ENCODE measurements around the gene PHKG2.

The PHKG2 gene

DNA sequence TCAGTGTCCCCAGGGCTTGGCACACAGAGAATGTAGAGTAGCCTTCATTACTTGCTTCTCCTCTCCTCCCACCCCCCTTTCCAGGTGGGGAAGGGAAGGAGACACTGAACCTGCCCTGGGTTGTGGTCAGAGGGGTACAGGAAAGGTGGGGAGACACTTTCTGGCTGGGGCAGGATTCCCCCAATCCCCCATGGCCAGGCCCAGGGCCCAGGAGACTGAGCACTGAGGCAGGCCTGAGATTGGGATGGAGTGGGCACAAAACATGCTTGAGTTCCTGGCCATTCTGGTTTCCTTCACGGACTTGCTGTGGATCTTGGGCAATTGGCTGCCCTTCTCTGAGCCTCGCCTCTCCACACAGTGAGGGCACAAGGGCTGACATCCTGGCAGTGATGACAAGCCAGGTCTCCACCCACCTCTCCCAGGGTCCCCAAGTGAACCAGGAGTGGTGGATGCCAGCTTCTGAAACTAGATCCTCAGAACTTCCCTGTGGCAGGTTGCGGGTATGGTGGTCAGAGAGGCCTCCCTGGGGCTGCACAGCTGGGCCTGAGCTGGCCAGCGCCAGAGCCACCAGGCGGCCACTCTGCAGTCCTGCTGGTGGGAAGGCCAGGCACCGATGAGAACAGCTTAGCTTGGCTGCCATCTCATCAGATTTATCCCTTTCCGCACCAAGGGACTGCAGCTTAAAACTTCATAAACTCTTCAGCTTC lies 29.5 kb downstream of the PHKG2 start:
- no peak for DNase-seq

DNA sequence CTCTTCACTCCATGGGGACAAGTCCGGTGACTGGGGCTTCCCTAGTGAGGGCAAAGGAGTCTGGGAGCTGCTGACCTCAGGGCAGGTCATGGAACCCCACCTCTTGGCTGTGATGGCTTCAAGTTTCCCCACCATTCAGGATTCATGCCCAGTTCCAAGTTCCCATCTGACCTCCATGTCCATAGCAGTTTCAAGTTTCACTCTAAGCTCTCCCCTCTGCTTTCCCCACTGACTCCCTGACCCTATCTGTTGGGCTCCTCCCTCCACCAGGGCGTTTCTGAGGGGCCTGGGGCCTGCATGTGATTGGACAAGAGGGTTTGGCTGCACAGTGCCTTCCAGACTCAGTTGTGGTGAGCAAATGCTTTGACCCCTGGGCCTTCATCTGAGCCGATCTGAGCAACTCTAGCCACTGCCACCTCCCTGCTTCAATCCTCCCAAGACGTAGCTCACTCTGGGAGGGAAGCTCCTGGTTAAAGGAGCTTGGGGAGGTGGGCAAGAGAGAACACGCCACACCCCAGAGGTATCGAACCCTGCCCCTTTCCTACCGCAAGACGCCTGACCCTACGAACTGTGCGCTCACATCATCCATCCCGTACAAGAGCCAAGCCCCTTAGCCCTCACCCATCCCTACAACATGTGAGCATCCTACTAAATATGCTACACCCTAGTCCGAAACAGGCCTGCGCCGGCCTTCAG lies 30.5 kb downstream of the PHKG2 start:
- DNase-seq: no peak

DNA sequence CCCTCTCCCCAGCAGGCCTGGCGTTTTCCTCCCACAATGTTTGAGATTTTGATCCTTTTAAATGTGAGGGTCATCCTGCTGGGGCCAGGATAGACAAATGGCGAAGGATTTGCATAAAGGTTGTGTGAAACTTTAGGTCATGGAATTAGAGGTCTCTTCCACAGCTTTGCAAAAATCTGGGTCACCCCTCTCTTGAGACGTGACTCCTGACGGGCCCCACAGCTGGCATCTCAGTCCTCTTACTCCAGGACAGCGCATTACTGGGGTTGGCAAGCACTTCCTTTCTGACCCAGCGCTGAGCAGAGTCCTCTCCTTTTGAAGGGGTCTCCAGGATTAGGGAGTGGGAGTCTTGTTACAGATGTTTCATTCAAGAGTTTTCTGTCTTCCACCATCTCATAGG lies 31.4 kb downstream of the PHKG2 start:
- DNase-seq: no peak

DNA sequence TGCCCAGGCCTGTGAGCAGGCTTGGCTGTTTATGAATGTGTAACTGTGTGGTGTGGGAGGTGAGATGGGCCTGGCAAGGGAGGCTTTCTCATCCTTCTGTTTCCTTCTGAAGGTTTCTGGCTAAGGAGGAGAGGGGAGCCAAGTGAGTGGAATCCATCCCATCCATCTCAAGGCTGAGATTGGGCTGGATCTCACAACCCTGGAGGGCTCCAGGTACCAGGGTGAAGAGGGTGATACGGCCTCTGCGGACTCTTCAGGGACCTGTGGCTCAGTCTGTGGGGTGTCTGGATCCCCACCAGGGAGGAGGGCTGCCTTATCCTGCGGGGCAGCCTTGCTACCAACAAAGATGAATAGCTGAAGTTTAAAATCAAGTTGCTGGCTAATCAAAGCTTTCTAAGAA lies 31.8 kb downstream of the PHKG2 start:
- no peak for DNase-seq

DNA sequence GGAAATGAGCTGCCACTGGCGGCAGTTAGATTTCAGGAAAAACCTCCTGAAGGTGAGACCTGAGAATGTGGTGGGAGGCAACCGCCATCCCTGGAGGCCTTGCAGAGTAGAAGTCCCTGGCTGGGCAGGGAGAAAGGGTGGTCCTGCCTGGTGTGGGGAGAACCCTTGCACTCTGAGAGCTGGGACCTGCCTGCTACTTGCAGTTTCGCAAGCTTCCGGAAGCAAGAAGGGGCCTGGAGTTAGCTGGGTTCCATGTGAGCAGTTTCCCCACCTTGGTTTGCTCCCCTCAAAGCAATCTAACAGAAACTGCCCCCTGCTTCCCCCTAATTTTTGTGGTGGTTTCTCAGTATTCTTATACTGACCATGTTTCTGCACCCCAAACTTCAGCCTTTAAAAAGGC lies 32.3 kb downstream of the PHKG2 start:
- DNase-seq: no peak

DNA sequence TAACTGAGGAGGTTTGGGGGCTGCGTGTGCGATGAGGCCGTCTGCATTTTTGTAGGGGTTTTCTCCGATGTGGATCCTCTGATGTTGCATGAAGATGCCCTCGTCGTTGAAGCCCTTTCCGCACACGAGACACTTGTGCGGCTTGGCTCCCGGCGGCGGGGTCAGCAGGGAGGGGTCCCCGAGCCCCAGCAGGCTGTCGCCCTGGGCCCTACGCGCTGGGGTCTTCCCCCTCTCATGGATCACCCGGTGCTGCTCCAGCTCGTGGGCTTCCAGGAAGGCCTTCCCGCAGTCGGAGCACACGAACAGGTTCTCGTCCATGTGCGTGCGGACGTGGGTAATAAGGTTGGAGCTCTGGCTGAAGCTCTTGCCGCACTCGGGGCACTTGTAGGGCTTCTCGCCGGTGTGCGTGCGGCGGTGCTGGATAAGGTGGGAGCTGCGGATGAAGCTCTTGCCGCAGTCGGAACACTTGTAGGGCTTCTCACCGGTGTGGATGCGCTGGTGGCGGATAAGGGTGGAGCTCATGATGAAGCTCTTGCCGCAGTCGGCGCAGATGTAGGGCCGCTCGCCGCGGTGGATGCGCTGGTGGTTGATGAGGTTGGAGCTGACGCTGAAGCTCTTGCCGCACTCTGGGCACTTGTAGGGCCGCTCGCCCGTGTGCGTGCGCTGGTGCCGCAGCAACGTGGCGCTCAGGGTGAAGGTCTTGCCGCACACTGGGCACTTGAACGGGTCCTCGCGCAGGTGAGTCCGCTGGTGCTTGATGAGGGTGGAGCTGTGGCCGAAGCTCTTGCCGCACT lies 34.5 kb downstream of the PHKG2 start:
- DNase-seq: no peak

DNA sequence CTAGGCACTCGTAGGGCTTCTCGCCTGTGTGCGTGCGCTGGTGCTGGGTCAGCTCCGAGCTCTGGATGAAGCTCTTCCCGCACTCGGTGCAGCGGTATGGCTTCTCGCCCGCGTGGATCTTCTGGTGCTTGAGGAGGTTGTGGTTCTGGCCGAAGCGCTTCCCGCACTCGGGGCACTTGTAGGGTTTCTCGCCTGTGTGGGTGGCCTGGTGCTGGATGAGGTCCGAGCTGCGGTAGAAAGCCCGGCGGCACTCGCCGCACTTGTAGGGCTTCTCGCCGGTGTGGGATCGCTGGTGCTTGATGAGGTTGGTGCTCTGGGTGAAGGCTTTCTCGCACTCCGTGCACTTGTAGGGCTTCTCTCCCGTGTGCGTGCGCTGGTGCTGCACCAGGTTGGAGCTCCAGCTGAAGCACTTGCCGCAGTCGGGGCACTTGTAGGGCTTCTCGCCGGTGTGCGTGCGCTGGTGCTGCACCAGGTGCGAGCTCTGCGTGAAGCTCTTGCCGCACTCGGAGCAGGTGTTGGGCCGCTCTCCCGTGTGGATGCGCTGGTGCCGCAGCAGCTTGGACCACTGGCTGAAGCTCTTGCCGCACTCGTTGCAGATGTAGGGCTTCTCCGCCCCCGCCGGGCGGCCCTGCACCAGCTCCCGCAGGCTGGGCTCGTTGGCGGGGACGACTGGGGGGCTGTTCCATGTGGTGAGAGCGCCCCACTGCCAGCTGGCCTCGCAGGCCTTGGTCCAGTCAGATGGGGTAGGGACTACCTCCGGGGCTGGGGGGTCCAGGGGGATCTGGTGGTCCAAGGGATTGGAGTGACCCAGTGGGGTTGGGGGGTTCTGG lies 35.3 kb downstream of the PHKG2 start:
- DNase-seq: no peak

DNA sequence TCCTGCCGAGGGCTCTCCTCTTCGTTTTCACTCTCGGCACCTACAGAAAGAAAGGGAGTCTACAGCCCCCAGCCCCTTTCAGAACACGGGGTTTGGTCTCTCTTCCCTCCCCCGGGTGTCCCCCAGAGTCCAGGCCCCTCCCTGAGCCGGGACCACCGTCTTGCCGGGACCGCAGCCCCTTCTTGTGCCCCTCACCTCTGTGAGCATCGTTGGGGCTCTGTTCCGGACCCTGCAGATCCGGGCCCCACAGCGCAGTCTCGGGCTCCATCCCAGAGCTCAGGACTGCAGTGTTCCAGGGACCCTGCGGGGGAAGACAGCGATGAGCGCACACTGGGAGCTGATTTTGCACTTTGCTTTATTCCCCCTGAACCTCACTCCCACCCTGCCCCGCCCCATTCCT lies 36.0 kb downstream of the PHKG2 start:
- DNase-seq: no peak

DNA sequence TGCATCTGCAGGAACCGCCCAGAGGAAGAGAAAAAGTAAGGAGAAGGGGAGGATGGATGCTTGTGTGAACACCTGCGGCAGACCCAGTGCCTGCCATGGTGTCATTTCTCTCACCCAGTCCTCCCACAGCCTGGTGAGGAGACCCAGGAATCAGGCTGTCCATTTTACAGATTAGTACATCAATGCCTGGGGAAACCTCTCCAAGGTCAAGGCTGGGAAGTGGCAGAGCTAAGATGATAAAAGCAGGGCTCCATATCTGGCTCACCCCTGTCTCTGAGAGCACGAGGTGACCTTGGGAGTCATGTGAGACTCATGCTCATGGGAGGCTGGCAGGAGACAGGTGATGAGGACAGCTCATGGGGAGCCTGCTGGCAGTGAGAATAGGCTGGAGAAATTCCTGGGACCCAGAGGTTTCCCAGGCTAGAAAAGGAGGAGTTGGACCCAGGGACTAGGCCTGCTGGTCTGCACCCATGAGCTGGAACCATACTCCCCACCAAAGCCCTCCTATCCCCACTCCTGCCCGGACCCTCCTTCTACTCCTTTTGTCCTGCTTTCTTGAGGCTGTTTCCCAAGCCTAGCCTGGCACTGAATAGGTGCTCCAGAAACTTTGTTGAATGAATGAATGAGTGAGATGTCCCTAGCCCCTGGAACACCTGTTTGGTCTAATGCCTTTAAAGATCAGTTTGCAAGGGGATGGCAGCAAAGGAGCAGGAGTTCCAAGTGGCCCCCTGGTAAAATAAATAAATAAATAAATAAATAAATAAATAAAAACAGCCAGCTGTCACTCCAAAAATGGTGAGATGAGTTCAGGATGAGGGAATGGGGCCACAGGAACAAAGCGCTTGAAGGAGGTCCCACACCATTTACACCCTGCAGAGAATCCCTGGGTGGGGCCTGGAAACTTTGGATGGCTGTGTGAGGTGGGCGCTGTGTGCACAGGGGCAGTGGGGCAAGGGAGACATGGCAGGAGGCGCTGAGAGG lies 37.2 kb downstream of the PHKG2 start:
- DNase-seq: no peak

DNA sequence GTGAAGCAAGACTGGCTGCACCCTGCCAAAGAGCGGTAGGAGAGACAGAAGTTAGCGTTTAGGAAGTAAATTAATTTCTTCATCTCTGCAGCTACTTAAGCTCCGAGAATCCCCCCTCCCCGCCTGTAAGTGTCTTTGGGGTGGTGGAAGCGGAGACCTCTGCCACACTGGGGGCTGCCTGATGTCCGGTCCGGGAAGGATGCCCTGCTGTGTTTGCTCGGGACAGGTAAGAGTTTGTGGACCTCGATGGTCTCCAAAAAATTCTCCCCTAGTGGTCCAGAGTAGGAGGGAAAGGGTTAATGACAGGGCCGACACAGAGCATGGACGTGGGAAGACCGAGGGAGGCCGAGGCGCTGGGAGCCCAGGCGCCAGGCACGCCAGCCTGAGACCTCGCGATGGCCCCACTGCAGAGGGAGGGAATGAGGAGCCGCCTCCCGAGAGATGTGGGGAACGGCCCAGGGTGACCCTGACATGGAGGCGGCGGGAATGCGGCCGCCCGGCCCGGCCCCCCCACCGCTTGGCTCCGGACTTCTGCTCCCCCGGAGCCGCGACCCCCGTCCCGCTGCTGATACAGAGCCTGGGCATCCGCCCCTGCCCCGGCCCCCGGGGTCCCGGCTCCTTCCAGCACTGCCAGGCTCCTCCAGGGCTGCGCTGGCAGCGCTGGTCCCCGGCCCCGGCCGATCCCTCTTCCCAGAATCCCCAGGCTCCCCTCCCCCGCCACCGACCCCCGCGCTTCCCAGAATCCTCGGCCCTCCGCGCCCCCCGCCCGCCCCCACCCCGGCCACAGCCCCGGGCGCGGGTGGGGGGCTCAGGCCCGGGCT lies 38.1 kb downstream of the PHKG2 start:
- no peak for DNase-seq

DNA sequence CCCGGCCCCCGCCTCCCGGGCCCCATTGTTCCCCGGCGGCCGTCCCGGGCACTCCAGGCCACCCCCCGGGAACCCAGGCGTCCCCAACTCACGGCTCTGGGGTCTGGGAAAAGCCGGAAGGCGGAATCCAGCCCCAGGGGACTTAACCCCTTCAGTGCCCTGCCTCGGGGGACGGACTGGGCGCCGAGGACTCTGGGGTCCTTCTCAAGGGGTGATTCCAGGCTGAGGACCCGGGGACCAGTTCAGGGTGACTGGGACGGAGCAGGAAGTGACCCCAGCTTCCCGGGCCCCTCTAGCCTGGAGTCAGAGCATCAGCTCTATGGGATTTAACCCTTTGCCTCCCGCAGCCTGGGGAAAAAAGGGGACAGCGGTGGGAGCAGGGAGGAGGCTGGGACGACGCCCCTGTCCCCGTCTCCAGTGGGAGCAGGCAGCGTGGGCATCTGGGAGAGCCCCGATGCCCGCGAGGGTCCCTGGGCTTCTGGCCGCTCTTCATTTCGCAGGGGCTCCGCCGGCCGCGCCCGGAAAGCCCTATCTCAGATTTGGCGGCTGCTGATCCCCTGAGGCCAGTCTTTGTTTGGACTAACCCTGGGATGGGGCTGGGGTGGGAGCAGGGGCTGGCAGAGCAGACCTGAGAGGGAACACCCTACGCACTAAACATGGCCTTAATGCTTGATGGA lies 38.8 kb downstream of the PHKG2 start, which contains the start of gene ZNF629:
Gene ZNF629 (minus strand): TSS at position 270 of the 677 bp plus-strand sequence. CDS start 2,723 bp downstream, outside the sequence.
- DNase-seq: no peak

DNA sequence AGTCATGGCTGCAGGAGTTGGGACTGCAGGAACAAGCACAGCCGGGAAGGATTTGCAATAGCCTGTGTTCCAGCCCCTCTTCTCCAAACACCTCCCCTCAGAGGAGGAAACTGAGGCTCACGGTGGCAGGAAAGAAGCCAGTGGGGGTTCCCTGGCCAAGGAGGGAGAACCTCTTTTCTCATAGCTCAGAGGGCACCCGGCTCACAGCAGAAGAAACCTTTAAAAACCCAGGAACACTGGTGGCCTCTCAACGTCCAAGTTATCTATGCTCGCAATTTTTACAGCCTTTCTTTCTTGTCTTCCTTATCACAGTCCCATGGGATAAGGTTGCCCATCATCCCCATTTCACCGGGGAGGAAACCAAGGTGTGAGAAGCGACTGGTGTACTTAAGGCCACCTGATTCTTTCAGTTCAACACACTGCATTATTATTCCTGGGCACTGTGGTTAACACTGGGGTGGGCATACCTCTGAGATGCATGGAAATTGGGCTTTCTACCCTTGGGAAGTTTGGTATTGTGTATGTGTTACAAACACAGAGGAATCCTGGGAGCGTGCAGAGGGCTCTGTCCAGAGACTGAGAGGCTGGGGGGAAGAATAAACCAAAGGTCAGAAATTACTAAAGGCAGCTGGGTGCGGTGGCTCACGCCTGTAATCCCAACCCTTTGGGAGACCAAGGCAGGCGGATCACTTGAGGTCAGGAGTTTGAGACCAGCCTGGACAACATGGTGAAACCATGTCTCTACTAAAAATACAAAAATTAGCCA lies 39.6 kb downstream of the PHKG2 start:
- no peak for DNase-seq

DNA sequence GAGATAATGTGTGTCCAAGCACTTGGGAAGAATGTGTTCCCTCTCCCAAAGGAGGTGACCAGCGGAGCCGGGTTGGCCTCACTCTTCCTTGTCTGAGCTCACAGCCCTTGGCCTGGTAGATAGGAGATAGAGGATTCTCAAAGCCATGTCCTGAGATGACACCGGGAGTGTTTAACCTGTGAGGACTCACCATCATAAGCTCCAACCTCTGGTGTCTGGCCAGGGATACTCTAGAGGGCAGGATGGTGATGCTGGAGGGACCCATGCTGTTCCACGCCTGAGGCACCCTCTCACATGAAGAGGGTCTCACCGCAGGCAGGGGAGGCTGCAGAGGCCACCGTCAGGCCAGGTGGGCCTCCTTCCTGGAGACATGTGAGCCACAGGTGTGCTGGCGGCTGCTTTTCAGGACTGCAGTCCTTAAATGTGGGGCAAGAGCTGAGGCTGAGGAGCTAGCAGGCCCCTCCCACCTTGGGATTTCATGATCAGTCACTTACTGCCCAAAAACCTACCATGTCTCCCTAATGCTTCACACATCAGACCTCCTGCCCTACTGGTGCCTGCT lies 45.4 kb downstream of the PHKG2 start:
- DNase-seq: no peak

DNA sequence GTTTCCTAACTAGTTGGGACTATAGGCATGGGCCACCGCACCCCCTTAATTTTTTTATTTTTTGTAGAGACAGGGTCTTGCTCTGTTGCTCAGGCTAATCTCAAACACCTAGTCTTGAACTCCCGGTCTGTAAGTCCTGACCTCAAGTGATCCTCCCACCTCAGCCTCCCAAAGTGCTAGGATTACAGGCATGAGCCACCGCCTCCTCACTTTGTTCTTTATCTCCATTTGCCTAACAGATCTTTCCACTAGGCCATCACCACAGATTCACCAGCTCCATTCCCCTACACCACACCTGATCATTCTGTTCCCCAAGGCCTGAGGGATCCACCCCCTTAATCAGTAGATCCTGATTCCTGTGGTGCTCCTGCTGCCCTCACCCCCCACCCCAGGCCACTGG lies 46.4 kb downstream of the PHKG2 start:
- no peak for DNase-seq

DNA sequence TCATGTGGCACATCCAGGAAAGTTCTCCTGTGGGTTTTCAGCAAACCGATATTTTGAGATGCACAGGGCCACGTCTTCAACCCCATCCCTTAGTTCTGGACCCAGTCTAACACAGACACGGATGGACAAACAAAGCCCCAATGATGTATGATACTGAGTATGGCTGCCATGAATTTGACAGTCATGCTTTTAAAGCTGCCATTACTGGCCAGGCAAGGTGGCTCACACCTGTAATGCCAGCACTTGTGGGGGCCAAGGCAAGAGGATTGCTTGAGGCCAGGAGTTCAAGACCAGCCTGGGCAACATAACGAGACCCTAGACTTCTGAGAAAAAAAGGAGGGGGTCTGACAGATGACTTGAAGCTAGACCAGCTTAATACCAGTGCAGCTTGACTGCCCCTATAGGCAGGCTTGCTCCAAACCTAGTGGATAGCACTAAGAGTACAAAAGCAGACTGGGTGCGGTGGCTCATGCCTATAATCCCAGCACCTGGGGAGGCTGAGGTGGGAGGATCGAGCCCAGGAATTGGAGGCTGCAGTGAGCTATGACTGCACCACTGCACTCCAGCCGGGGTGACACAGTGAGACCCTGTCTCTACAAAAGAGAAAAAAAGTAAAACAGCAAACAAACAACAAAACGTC lies 49.6 kb downstream of the PHKG2 start:
- DNase-seq: no peak
